ENCODE measurements around the gene CELF2.

GRCh38 chr10:11118686-11119085 is 101.0 kb downstream of the CELF2 start:
- TF ChIP-seq CTCF (IDR thresholded peaks at IDR 0.05; ENCODE audit: borderline replicate concordance, extremely low read depth, low read length, poor library complexity, severe bottlenecking) = no peak
- TF ChIP-seq EZH2 (IDR thresholded peaks at IDR 0.05; ENCODE audit: borderline replicate concordance, low read depth, low read length, severe bottlenecking) = no peak

All from DND-41 (cell line).